C4-2B (cell line): Measurements from ENCODE around the gene PTPRD.

Experiments
- H3K27ac ChIP-seq: fragments of 450-650 bp; 2 replicates; pipeline ENCODE4 v1.5.1; 2017
- ZFX ChIP-seq: fragments of 450-650 bp; IDR thresholded peaks from 2 replicates; pipeline ENCODE4 v1.6.1; 2017
- TF ChIP-seq, protein P1 (sequence below): fragments of 450-650 bp; conservative IDR thresholded peaks from 2 replicates; pipeline ENCODE4 v1.5.1; 2017; ENCODE audit warnings: mild to moderate bottlenecking

PTPRD gene

DNA sequence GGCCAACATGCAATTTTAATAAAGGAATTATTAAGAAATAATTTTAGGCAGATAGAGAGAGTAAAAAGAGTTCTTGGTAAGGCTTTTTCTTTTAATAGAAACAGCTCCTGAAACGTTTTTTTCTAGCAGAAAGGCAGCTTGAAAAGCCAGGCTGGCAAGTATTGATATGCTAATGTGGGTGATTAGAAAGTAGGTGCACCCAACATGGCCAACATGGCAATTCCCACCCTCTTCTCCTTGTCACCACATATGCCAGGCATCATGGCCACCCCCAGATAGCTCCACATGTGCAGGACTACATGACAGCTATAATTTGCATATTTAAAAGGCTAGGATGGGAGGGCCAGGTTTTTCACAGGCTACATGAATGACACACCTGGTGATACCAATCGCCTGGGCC, 615.2 kb downstream of the PTPRD start:
- H3K27ac ChIP-seq, result no peak overlapping the region
- TF ChIP-seq ZFX, result no peak
- TF ChIP-seq, protein P1, sequence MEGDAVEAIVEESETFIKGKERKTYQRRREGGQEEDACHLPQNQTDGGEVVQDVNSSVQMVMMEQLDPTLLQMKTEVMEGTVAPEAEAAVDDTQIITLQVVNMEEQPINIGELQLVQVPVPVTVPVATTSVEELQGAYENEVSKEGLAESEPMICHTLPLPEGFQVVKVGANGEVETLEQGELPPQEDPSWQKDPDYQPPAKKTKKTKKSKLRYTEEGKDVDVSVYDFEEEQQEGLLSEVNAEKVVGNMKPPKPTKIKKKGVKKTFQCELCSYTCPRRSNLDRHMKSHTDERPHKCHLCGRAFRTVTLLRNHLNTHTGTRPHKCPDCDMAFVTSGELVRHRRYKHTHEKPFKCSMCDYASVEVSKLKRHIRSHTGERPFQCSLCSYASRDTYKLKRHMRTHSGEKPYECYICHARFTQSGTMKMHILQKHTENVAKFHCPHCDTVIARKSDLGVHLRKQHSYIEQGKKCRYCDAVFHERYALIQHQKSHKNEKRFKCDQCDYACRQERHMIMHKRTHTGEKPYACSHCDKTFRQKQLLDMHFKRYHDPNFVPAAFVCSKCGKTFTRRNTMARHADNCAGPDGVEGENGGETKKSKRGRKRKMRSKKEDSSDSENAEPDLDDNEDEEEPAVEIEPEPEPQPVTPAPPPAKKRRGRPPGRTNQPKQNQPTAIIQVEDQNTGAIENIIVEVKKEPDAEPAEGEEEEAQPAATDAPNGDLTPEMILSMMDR, result no peak

- TF ChIP-seq, protein P1, result no peak
- TF ChIP-seq ZFX, result no peak
- no peak overlapping the region for H3K27ac ChIP-seq
These were observed 616.5 kb downstream of the PTPRD start for GRCh38 chr9:9996259-9996658.

GRCh38 chr9:9992936-9993335, 619.9 kb downstream of the PTPRD start:
- TF ChIP-seq ZFX, result no peak
- TF ChIP-seq, protein P1, result no peak
- H3K27ac ChIP-seq, result no peak overlapping the region

DNA sequence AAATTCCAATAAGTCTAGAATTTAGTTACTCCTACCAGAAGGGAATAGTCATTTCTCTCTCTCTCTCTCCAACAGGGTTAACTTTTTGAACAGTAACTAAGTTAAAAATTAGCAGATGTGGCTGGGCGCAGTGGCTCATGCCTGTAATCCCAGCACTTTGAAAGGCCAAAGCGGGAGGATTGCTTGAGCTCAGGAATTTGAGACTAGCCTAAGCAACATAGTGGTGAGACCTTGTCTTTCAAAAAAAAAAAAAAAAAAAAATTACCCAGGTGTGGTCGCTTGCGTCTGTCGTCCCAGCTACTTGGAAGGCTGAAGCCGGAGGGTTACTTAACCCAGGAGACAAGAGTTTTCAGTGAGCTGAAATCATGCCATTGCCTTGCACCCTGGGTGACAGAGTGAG, 639.7 kb downstream of the PTPRD start:
- no peak overlapping the region for H3K27ac ChIP-seq
- TF ChIP-seq ZFX, result no peak

- H3K27ac ChIP-seq, result no peak overlapping the region
These were observed 642.3 kb downstream of the PTPRD start for GRCh38 chr9:9970514-9970913.

GRCh38 chr9:9963841-9964240, 649.0 kb downstream of the PTPRD start:
- no peak overlapping the region for H3K27ac ChIP-seq
- TF ChIP-seq, protein P1, result no peak
- no peak for TF ChIP-seq ZFX

More at GRCh38 chr9:9970514-9970913, 642.3 kb downstream of the PTPRD start:
- TF ChIP-seq, protein P1, result no peak

DNA sequence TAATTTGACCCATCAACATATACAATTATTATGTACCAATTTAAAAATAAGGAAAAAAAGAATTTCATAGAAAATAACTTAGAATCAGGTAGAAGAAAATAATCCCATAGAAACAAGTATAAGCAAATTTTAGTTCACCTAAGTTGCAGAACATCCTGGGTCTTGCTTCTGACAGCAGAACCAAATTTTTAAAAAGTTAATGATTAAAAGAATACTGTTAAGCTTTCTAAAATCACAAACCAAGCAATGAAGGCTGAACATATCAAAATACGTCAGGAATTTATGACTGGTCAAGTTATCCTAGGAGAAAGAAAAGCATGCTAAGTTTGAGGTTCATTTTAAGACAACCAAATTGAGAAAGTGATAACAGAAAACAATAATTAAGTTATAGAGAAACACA, 650.9 kb downstream of the PTPRD start:
- H3K27ac ChIP-seq, result no peak overlapping the region
- no peak for TF ChIP-seq ZFX
- TF ChIP-seq, protein P1, result no peak

- TF ChIP-seq, protein P1, result no peak
- TF ChIP-seq ZFX, result no peak
- no peak overlapping the region for H3K27ac ChIP-seq
These were observed 651.3 kb downstream of the PTPRD start for GRCh38 chr9:9961487-9961886.
